Peyer's patch (tissue), 4 donors: Measurements from ENCODE around the gene SPNS3. TPM values are rescaled to one million over a fixed set of nuclear protein-coding genes. Genes with fewer than 3 reads are reported as not detected.

ENCODE experiments used
- DNase-seq, 3 donors: peaks; one replicate each; pipeline ENCODE4 v3.0.0-alpha.2; 2017 to 2019
- H3K27ac ChIP-seq, 4 donors: fragments of 200-600 bp; sonication (generic); one replicate each; pipeline ENCODE4 v1.5.1; 2016 to 2019
- H3K27me3 ChIP-seq, 2 donors: fragments of 200-600 bp; sonication (generic); one replicate each; pipeline ENCODE4 v1.5.1; 2019
- H3K36me3 ChIP-seq, 3 donors: fragments of 200-600 bp; sonication (generic); one replicate each; pipeline ENCODE4 v1.5.1; 2016 to 2019
- H3K4me1 ChIP-seq, 4 donors: fragments of 200-600 bp; sonication (generic); one replicate each; pipeline ENCODE4 v1.5.1; 2016 to 2019
- H3K4me3 ChIP-seq, 4 donors: fragments of 200-600 bp; sonication (generic); 1 replicate in 3 of 4; 2 replicates in 1 of 4; pipeline ENCODE4 v1.5.1; 2016 to 2019; ENCODE audit warnings: mild to moderate bottlenecking in 1 of 4
- H3K9me3 ChIP-seq, 4 donors: fragments of 200-600 bp; sonication (generic); one replicate each; pipeline ENCODE4 v1.5.1; 2016 to 2019; ENCODE audit warnings: mild to moderate bottlenecking in 1 of 4
- POLR2A ChIP-seq, 2 donors: fragments of 450-650 bp; IDR thresholded peaks; one replicate each; pipeline ENCODE4 v1.5.1; 2017; ENCODE audit warnings: antibody characterized with exemption in 2 of 2, mild to moderate bottlenecking in 2 of 2, moderate library complexity in 2 of 2
- total RNA-seq, 4 donors: library from RNA; depleted of rRNA; stranded (reverse); fragments of >200 nt; gene quantifications; one replicate each; pipeline ENCODE4 v1.1.0, GENCODE V29; 2016
- TF ChIP-seq, protein P1 (sequence below), 6 experiments: fragments of 450-650 bp in 4 of 6; fragments of 200-600 bp in 2 of 6; sonication (generic) in 1 of 6; IDR thresholded peaks; one replicate each; pipeline ENCODE4 v1.5.1; 2017 to 2019; ENCODE audit warnings: antibody characterized with exemption in 6 of 6, mild to moderate bottlenecking in 3 of 6, moderate library complexity in 1 of 6

Gene SPNS3
- total RNA-seq, 4 donors from 2014 or later = 1.1 to 2.0 TPM; not detected in 2

- no peak for DNase-seq
- no peaks in the 10 kb centered on the region for H3K27me3 ChIP-seq
- H3K9me3 ChIP-seq = no peaks in the 10 kb centered on the region
- H3K4me1 ChIP-seq = peaks cover 5 to 58% (median 20%) of the 10 kb centered on the region in 4 donors
- no peak overlapping the region for H3K4me3 ChIP-seq
- H3K36me3 ChIP-seq = no peaks in the 10 kb centered on the region
- peak overlapping the region in 3 of 4 donors; percentile 60 to 98 (median 70) for H3K27ac ChIP-seq
- TF ChIP-seq, protein P1, sequence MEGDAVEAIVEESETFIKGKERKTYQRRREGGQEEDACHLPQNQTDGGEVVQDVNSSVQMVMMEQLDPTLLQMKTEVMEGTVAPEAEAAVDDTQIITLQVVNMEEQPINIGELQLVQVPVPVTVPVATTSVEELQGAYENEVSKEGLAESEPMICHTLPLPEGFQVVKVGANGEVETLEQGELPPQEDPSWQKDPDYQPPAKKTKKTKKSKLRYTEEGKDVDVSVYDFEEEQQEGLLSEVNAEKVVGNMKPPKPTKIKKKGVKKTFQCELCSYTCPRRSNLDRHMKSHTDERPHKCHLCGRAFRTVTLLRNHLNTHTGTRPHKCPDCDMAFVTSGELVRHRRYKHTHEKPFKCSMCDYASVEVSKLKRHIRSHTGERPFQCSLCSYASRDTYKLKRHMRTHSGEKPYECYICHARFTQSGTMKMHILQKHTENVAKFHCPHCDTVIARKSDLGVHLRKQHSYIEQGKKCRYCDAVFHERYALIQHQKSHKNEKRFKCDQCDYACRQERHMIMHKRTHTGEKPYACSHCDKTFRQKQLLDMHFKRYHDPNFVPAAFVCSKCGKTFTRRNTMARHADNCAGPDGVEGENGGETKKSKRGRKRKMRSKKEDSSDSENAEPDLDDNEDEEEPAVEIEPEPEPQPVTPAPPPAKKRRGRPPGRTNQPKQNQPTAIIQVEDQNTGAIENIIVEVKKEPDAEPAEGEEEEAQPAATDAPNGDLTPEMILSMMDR (IDR thresholded peaks at IDR 0.05) = no peak
- no peak for TF ChIP-seq POLR2A (IDR thresholded peaks at IDR 0.05)
Observed at GRCh38 chr17:4477255-4477791, 43.6 kb downstream of the SPNS3 start.

- no peaks in the 10 kb centered on the region for H3K36me3 ChIP-seq
- peak overlapping the region in 3 of 4 donors; percentile 49 to 98 (median 88) for H3K27ac ChIP-seq
- TF ChIP-seq, protein P1 (IDR thresholded peaks at IDR 0.05) = no peak
- TF ChIP-seq POLR2A (IDR thresholded peaks at IDR 0.05) = no peak
- no peaks in the 10 kb centered on the region for H3K27me3 ChIP-seq
- H3K9me3 ChIP-seq = no peaks in the 10 kb centered on the region
- peaks cover 5 to 68% (median 20%) of the 10 kb centered on the region in 4 donors for H3K4me1 ChIP-seq
- no peak for DNase-seq
- no peak overlapping the region for H3K4me3 ChIP-seq
Observed at GRCh38 chr17:4478318-4478830, 44.6 kb downstream of the SPNS3 start.

GRCh38 chr17:4479340-4479981 lies 45.7 kb downstream of the SPNS3 start:
- H3K4me3 ChIP-seq = no peak overlapping the region
- H3K27me3 ChIP-seq = no peaks in the 10 kb centered on the region
- no peaks in the 10 kb centered on the region for H3K36me3 ChIP-seq
- TF ChIP-seq, protein P1 (IDR thresholded peaks at IDR 0.05) = peak in 3 of 6 experiments; percentile 30 to 35 (median 32)
- TF ChIP-seq POLR2A (IDR thresholded peaks at IDR 0.05) = peak; percentile 62 to 87
- H3K9me3 ChIP-seq = no peaks in the 10 kb centered on the region
- H3K27ac ChIP-seq = peak overlapping the region in 3 of 4 donors; percentile 81 to 98 (median 88)
- peaks cover 5 to 77% (median 23%) of the 10 kb centered on the region in 4 donors for H3K4me1 ChIP-seq
- peak in 2 of 3 donors; percentile 87 to 89 for DNase-seq

- TF ChIP-seq, protein P1 (IDR thresholded peaks at IDR 0.05) = no peak
- no peak for TF ChIP-seq POLR2A (IDR thresholded peaks at IDR 0.05)
- DNase-seq = peak in 1 of 3 donors; percentile 62
- Histone ChIP-seq H3K9me3 (no peaks in the 10 kb centered on the region), H3K27ac (peak overlapping the region in 3 of 4 donors; percentile 81 to 98 (median 88)), H3K27me3 (no peaks in the 10 kb centered on the region), H3K4me1 (peaks cover 5 to 77% (median 23%) of the 10 kb centered on the region in 4 donors), H3K36me3 (no peaks in the 10 kb centered on the region), H3K4me3 (no peak overlapping the region)
Observed at GRCh38 chr17:4479982-4480751, 46.4 kb downstream of the SPNS3 start.
